Measurements from ENCODE around the gene FGFR4.

Gene FGFR4

GRCh38 chr5:177084175-177084574 is 2.5 kb upstream of the FGFR4 start:
- H3K4me3 ChIP-seq (ENCODE audit: low read depth, low read length) = no peak overlapping the region

DNA sequence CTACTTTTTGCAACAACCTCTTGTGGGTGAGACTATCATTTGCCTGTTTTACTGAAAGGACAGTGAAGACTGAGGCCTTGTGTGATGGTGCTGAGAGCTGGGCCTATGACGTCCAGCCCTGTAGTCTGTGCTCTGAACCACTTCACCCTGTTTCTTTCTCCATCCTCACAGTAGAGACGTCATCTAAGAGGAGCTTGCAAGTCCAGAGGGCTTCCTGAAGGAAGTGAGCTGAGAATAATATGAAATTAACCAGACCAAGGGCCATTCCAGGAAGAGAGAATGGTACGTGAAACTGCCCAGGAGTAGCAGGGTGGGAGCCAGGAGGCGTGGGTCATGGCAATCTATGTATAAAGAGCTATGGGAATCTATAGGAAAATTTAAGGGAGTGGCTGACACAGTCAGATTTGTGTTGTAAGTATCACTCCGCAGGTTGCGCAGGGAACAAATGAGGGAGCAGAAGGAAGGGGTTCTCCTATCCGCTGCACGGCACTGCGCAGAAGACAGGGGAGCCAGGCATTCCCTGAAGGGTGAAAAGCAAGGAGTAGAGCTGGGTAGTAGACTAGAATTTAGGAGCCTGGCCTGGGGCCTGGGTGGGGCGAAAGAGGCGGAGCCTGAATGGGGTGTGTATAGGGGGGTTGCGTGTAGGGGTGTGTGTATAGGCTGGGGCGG is 596 bp upstream of the FGFR4 start:
- peak overlapping the region; percentile 8 for H3K4me3 ChIP-seq (ENCODE audit: low read depth, low read length)

DNA sequence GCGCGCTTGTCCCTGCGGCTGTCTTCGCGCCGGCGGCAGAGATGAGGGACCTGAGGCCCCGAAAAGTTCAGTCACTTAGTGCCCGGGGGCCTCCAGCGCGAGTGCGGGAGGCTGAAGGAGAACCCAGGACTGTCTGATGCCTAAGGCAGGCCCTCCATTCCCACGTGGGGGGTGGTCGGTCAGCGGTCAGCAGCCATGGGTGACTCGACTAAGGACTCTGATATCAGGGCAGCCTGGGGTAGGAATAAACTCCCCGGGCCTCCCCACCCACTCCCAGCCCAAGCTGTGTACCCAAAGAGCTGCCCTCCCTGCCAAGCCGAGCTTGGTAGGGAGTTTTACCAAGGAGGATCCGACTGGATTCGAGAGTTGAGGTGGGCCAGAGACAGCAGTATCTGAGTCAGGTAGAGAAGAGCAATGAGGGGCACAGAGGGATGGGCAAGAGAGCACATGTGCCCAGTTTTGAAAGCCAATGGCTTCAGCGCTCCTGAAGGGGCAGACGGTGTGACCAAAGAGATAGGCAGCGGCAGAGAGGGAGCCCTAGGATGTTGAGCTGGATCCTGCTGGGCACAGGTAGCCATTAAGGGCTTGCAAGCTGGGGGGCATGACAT is 787 bp downstream of the FGFR4 start:
- H3K4me3 ChIP-seq (ENCODE audit: low read depth, low read length) = peak overlapping the region; percentile 61

DNA sequence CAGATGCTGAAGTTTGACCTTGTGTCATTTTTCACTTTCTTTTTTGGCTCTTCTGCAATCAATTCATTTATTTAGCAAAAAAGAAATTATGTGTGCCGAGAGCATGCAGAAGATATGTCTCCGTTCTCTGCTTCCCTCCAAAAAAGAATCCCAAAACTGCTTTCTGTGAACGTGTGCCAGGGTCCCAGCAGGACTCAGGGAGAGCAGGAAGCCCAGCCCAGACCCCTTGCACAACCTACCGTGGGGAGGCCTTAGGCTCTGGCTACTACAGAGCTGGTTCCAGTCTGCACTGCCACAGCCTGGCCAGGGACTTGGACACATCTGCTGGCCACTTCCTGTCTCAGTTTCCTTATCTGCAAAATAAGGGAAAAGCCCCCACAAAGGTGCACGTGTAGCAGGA is 2.4 kb downstream of the FGFR4 start:
- H3K4me3 ChIP-seq (ENCODE audit: low read depth, low read length) = no peak overlapping the region

DNA sequence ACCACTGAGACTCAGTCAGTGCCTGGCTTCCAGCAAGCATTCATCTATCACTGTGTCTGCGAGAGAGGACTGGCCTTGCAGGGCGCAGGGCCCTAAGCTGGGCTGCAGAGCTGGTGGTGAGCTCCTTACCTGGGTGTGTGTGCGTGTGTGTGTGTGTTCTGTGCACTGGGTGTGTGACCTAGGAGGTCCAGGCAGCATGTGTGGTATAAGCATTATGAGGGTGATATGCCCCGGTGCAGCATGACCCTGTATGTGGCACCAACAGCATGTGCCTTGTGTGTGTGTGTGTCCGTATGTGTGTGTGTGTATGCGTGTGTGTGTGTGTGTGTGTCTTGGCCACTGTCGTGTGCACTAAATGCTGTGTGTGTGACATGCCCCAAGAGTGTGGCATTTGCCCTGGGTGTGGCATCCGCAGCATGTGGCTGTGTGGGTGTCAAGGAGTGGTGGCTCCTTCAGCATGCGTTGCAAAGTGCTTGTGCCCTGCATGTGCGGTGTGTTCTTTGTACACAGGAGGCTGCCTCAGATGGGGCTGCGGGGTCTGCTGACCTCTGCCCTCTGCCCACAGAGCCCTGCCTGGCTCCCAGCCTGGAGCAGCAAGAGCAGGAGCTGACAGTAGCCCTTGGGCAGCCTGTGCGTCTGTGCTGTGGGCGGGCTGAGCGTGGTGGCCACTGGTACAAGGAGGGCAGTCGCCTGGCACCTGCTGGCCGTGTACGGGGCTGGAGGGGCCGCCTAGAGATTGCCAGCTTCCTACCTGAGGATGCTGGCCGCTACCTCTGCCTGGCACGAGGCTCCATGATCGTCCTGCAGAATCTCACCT is 3.3 kb downstream of the FGFR4 start:
- H3K4me3 ChIP-seq (ENCODE audit: low read depth, low read length) = no peak overlapping the region

DNA sequence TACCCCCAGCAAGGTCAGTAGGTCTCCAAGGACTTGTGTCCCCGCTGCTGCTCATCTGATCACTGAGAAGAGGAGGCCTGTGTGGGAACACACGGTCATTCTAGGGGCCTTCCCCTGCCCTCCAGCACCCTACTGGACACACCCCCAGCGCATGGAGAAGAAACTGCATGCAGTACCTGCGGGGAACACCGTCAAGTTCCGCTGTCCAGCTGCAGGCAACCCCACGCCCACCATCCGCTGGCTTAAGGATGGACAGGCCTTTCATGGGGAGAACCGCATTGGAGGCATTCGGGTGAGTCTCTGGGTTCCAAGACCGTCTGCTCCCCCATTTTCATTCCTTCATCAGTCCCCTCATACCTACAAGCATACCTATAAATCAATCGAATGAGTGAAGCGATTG is 4.1 kb downstream of the FGFR4 start:
- H3K4me3 ChIP-seq (ENCODE audit: low read depth, low read length) = no peak overlapping the region

DNA sequence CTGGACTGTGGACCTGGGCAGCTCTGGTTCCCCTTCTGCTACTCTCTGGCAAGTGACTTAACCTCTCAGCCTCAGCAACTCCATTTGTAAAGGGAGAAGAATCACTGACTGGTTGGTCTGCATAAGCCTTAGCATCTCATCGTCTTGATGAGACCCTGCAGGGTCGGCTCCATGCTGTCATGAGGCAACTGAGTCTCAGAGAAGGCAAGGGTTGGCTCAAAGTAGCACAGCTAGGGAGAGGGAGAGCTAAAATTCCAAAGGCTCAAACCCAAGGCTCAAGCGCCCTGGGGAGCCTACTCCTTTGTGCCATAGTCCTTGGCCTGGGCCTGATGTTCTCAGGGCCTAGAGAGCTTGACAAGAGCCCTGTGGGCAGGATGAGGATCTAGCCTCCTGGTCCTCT is 4.5 kb downstream of the FGFR4 start:
- no peak overlapping the region for H3K4me3 ChIP-seq (ENCODE audit: low read depth, low read length)

DNA sequence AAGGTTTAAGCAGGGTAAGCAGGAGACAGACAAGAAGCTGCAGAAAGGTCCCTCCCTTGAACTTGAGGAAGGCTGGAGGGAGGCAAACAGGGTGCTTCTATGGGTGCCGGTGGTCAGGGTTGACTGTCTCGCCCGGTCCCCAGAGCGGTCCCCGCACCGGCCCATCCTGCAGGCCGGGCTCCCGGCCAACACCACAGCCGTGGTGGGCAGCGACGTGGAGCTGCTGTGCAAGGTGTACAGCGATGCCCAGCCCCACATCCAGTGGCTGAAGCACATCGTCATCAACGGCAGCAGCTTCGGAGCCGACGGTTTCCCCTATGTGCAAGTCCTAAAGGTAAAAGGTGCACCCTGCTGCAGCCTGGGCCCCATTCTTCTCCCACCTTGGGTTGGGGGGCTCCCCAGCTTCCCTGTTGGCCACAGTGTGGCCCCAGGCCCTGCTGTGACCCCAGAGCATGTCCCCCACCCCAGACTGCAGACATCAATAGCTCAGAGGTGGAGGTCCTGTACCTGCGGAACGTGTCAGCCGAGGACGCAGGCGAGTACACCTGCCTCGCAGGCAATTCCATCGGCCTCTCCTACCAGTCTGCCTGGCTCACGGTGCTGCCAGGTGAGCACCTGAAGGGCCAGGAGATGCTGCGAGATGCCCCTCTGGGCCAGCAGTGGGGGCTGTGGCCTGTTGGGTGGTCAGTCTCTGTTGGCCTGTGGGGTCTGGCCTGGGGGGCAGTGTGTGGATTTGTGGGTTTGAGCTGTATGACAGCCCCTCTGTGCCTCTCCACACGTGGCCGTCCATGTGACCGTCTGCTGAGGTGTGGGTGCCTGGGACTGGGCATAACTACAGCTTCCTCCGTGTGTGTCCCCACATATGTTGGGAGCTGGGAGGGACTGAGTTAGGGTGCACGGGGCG is 5.7 kb downstream of the FGFR4 start:
- H3K4me3 ChIP-seq (ENCODE audit: low read depth, low read length) = no peak overlapping the region

GRCh38 chr5:177093082-177093712 is 6.5 kb downstream of the FGFR4 start:
- H3K4me3 ChIP-seq (ENCODE audit: low read depth, low read length) = no peak overlapping the region

DNA sequence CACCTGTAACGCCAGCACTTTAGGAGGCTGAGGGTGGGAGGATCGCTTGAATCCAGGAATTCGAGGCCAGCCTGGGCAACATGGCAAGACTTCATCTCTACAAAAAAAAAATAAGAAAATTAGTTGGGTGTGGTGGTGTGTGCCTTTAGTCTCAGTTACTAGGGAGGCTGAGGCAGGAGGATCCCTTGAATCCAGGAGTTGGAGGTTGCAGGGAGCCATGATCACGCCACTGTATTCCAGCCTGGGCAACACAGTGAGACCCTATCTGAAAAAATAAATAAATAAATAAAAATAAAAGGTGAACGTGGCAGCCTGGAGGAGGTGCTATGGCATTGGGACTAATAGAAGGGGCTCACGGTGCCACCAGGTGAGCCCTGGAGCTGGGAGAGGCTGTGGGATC is 7.1 kb downstream of the FGFR4 start:
- H3K4me3 ChIP-seq (ENCODE audit: low read depth, low read length) = no peak overlapping the region

- no peak overlapping the region for H3K4me3 ChIP-seq (ENCODE audit: low read depth, low read length)
Observed at GRCh38 chr5:177094224-177095087, 7.7 kb downstream of the FGFR4 start.

DNA sequence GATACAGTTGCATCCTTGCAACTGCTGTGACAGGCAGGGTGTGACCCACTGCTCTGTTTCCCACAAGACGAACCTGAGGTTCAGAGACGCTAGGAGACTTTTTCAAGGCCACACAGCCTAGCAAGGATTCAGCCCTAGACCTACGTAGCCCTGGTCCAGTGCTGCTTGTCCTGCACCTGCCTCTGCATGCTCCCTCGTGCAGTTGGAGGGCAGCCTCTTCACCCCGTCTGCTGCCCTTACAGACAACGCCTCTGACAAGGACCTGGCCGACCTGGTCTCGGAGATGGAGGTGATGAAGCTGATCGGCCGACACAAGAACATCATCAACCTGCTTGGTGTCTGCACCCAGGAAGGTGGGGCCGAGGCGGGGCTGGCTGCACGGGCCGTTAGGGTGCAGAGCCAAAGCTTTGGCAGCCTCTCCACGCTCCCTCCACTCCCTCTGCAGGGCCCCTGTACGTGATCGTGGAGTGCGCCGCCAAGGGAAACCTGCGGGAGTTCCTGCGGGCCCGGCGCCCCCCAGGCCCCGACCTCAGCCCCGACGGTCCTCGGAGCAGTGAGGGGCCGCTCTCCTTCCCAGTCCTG is 8.5 kb downstream of the FGFR4 start:
- H3K4me3 ChIP-seq (ENCODE audit: low read depth, low read length) = no peak overlapping the region

- H3K4me3 ChIP-seq (ENCODE audit: low read depth, low read length) = no peak overlapping the region
Observed at GRCh38 chr5:177096162-177097015, 9.7 kb downstream of the FGFR4 start.

- no peak overlapping the region for H3K4me3 ChIP-seq (ENCODE audit: low read depth, low read length)
Observed at GRCh38 chr5:177097016-177097985, 10.6 kb downstream of the FGFR4 start.

DNA sequence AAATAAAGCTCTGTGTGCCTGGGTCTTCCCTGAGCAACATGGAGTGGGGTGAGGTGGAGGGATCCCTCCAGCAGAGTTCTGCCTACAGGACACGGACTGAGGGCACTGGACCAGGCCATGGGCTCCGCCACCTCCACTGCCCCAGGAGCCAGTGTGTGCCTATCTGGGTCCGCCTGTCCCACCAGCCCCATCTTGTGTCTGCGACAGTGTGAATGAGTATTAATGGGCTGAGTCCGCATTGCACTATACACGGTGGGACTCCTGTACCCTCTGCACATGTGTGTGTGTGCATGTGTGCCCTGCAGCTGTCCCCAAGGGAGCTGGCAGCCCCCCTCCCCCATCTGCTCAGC is 11.4 kb downstream of the FGFR4 start:
- H3K4me3 ChIP-seq (ENCODE audit: low read depth, low read length) = no peak overlapping the region

DNA sequence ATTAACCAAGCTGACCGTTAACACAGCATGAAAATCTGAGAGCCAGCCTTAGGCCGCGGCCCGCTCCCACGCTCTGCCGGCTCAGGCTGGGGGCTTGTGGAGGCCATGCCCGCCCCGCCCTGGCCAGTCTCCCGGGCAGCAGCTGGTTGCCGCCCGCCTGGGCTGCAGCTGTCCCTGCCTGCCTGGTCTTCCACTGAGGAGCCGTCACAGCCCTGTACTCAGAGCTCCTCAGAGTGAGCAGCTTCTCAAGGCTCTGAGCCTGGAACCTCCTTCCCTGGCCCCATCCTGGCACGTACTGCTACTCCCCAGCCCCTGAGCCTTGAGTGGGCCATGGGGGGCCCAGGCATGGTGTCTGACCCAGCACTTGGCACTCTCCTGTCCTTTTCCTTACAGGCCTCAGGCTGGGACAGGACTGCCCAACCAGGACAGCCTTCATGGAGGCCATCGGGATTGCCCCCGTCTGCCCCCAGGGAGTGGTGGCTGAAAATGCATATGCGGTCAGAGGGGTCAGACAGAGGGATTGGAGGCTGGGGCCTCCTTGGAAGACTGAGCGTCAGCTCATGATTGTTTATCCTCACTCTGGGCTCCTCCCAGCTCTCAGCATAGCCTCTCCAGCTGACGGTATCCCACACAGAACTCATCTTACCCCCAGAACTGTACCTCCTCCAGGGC is 11.9 kb downstream of the FGFR4 start:
- no peak overlapping the region for H3K4me3 ChIP-seq (ENCODE audit: low read depth, low read length)
